Activated naive CD4-positive, alpha-beta T cell treated with Interleukin-2 at 50 U/mL for 16 hours (primary cell): ENCODE data around the gene TBC1D22A.
"Not testable (repeated sequence)": the region's sequence is repeated elsewhere in the genome, so short reads cannot be mapped to it uniquely, and the experiment has no call there.

Experiments
- DNase-seq: peaks from one replicate; pipeline ENCODE4 v3.0.0-alpha.2; 2020

TBC1D22A gene

DNA sequence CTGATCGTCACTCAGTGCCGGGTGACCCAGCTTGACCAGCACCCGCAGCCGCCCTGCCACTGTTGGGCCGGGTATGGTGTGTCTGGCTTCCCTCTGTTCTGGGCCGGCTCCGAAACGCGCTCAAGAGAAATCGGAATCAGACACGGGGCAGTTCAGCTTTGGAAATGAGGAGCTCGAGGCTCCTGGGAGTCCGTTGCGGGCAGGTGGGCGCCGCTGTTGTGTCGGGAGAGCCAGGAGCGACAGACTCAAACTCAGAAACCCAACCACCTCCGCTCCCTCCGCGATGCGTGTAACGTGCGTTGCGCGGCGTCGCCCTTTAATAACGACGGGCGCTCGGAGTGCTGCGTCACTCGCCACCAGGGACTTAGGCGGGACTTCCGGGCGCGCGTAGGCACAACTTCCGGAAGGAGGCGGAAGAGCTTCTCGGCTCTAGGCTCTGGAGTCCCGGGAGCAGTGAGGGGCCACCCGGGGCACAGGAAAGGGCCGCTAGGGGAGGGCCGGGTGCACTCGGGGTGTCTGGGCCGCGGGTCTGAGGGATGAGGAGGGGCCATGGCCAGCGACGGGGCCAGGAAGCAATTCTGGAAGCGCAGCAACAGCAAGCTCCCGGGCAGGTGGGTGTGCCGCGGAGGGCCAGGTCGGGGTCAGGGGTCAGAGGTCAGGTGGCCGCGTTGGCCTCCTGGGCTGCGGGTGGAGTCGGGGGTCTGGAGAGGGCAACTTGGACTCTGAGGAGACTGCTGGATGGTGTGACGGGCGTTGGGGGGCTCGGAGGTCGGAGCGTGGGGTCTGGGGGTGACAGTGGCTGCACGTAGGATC lies at the start of gene TBC1D22A:
Gene TBC1D22A (plus strand): TSS at position 413 of the 813 bp plus-strand sequence. CDS start 137 bp downstream, at position 550.
- peak; percentile 97 for DNase-seq

DNA sequence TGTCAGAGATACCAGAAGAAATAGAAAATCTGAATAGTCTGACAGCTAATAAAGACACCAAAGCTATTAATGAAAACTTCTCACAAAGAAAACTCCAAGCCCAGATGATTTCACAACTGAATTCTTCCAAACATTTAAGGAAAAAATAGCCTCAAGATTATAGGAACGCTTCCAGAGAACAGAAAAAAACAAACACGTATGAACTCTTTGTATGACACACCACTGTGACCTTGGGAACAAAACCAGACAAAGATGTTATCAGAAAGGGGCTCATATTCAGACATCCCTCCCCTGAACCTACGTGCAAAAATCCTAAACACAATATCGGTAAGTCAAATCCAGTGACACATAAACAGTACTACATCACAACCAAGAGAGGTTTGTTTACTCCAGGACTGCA lies 47.9 kb upstream of the TBC1D22A start:
- DNase-seq = no peak

- DNase-seq = no peak
These were observed 42.5 kb upstream of the TBC1D22A start for GRCh38 chr22:46719921-46720320.

DNA sequence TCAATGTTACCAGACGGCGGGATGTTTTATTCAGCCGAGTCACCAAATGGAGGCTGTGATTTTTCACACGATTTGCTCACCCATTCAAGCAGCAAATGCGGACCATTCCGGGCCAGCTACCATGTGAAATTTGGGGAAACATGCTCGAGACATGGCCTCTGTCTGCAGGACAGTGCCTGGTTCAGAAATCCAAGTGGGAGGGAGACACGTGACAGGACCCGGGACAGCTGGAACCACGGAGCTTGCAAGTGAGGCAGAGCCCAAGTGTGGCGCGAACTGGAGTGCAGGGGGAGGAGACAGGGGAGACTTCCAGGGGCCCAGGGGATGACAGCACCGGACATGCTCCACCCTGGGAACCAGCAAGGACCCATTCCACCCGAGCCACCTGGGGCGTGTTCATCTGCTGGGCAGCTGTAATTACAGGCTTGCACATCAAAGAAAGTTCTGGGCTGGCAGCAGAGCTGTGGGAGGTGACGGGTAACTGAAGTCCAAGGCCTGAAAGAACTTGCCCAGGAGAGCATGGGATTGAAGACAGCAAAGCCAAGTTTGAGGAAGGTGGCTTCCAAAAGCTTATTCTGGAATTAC lies 40.9 kb upstream of the TBC1D22A start:
- DNase-seq = no peak

- DNase-seq = no peak
These were observed 38.6 kb upstream of the TBC1D22A start for GRCh38 chr22:46723882-46724281.

DNA sequence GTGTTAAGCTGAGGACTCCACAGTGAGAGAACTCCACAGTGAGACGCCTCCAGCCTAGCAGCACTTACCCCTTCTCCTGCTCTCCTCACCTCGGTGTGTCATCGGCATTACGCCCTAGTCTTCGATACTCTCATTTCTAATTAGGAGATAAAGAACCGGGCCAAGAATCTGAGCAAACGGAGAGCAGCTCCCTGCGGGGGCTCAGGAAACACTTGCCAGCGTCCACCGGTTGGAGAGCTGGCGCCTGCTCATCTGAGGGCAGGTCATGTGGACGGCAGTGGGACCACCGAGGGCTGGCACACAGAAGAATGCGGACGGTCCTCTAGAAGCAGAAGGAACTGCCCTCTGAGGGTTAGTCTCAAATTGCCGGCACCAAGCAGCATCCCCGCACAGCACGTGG lies 37.4 kb upstream of the TBC1D22A start:
- no peak for DNase-seq

GRCh38 chr22:46726066-46726985 lies 36.1 kb upstream of the TBC1D22A start:
- DNase-seq = no peak

DNA sequence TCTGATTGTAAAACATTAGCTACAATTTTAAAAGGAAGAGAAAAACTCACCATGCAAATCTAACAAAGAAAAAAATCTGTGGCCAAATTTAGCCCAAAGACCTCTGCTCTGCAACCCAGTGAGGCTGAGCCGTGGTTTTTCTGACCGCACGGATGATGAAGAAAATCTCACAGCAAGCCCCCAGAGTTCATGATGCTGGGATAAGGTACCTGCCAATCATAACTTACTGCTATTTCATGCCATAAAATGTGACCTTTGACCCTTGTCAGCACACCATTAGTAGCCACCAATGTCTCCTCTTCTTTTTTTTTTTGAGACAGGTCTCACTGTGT lies 35.5 kb upstream of the TBC1D22A start:
- DNase-seq = no peak

DNA sequence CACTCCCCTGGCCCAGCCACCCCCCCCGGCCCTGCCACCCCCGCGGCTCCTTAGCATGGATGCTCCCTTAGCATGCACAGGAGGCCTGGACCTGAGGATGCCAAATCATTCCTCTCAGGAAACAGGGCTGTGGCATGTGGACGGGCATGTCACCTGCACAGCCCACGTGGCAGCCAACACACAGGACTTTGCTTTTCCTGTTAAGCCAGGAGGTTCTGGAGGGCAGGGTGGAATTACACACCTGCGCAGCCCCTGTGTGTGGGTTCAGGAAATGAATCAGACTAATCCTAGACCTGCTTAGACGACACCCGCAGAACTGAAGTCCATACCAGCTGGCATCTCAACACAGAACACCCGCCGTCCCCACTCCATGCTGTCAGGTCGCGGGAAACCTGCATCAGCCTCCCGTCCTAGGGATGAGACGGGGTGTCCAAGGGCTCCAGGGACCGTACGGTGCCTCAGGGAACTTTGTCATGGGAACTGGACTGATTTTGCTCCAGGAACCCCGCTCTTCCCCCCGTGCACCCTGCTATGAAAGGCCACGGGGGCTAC lies 34.6 kb upstream of the TBC1D22A start:
- DNase-seq = no peak

DNA sequence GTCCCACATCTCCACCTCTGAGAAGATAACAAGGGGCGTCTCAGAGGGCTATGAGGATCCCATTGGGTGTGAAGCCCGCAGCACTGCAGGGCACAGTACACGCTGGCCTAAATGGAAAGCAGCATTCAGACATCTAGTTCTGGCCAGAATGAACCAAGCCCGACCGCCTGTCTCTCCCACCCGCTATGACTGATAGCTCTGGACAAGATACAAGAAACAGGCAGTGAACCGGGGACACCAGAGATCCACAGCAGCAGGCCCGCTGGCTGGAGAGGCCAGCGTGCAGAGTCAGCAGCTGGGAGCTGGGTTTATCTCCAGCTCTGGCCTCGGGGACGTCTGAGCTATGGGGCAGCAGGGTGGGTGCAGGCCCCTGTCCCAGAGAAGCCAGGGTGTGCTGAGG lies 34.0 kb upstream of the TBC1D22A start:
- no peak for DNase-seq

DNA sequence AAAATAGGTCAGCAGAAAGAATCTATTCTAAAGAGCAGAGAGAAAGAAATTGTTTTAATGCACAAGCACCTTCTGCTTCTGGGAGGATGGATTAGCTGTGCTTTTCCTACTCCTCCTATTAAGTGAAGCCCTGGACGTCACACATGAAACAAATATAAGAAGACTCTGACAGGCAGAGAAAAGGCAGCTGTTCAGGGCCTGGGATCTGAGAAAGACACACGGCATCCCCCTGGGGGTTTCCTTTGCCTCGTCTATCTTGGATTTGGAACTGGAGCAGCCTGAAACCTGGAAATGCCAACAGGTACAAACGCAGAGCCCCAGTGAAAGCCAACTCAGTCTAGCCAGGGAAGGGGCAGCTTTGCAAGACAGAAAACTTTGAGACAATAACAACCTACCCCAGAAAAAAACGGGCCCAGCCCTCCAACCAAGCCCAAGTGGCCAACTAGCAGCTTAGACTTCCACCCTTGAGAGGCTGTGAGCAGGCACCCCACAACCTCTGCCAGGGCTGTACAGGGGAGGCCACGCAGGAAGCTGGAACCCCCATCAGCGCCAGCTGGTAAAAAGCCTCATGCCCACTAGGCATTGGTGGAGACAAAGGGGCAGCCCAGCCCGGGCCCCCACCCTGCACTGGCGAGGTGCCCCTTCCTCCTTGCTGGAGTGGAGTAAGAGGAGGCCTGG lies 31.7 kb upstream of the TBC1D22A start:
- DNase-seq = no peak

DNA sequence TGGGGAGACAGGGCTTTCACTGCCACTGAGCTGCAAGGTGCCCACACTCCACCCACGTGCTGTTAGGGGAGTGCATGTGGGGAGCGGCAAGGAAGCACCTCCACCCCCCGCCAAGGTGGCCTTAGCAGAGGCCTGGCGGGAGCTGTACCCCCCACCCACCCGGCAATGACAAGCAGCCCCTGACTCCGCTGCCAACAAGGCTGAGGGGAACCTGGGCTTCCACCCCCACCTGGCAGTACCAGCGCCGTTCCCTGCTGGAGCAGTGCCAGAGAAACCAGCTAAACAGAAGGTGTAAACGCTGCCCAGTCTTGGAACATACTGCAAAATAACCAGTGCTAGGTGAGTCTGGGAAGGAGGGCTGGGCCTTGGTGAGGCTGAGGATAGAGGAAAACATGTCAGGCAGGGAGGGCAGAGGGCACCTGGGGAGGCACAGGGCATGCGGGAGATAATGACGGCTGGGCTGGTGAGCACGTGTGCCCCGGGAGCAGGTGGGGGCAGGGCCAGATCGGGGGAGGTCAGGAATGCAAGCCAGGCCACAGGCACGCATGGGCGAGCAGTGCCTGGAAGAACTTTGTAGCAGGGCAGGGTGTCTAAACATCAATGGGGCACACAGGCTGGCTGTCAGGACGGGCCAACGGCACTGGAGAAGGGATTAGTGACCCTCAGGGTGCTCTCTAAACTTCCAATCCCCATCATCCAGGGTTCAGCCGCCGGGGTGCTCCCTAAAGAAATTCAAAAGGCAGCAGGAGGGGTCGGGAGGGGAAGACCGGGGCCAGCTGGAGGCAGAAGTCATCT lies 31.0 kb upstream of the TBC1D22A start:
- peak; percentile 24 for DNase-seq

DNA sequence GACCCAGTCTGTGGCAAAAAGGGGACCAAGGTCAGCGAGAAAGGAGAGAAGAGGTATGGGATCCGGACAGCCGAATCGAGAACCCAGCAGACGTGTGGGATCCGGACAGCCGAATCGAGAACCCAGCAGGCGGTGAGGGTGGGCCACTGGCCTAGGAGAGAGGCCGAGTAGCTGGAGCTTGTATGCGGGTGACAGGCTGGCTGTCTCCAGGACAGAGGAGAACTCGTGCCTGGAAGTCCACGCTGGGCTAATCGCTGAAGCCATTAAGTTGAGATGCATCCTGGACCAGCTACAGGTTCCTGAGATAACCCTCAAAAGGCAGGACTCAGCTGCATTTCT lies 30.4 kb upstream of the TBC1D22A start:
- no peak for DNase-seq

DNA sequence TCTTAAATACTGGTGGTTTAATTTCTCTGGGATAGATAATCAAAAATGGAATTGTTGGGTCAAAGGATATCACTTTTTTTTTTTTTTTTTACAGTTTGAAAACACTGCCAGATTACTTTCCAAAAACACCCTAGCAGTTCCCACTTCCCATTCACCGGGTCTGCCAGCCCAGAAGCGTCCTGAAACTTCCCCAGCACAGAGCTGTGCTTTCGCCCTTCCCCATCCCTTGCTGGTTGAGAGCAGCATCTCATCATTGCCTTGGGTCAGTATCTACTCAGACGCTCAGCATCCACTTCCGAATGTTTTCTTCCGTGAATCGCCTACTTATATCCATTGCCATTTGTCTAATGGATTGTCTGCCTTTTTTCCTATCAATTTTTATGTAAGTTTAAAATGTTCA lies 29.9 kb upstream of the TBC1D22A start:
- DNase-seq = no peak

GRCh38 chr22:46734213-46734722 lies 28.2 kb upstream of the TBC1D22A start:
- not testable (repeated sequence) for DNase-seq

GRCh38 chr22:46734830-46735453 lies 27.5 kb upstream of the TBC1D22A start:
- peak; percentile 71 for DNase-seq

DNA sequence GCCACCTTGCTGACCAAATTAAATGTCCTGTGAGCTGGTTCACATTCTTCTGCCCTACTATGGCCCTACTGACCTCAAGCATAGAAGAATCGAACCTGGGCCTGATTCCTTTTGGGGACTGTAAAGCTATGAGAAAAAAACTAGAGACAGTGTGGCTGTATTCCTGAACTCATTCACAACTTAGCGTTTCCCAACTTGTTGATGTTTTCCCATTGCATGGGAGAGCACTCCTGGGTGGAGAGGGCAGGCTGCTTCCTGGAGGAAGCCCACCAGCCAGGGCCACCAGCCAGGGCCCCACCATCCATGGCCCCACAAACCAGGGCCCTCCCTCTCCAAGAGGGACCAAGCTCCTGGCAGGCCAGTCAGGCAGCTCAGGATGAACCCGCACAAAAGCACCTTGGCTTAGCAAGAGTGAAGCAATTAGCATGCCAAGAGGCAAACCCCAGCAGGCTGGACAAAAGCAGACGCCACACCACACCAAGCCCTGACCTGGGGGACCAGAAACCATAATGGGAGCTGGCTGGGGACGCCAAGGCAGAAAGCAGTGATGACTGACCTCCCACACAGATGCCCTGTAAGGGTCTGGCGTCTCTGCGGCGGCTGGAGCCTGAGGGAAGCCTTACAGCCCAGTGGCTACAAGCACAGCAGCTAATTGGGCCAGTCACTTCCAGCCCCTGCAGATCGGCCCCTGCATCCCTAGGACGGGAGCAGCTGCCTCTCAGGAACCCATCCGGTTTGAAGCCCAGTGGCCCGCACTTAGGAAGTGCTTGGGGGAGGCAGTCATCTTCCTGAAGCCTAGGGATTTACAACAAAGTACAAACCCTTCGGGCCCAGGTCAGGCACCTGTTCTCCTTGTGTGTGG lies 26.5 kb upstream of the TBC1D22A start:
- DNase-seq = no peak

DNA sequence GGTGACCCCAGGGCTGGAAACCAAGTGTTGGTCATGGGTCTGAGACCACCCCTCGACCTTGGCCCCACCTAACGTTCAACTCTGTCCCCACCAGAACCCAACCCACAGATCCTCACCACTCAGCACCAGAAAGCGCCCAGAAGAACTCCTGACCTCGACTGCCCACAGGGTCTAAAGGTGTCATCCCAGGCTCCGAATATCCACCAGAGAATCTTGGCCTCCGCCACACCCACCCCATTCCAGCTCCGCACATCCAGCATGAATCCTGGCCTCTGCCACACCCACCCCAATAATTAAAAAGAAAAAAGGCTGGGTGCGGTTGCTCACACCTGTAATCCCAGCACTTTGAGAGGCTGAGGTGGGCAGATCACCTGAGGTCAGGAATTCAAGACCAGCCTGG lies 25.7 kb upstream of the TBC1D22A start:
- no peak for DNase-seq

- DNase-seq = peak; percentile 53
These were observed 25.1 kb upstream of the TBC1D22A start for GRCh38 chr22:46737105-46737975.
